ENCODE measurements around the gene BEAN1.

GRCh38 chr16:66510711-66511601 is 83.9 kb downstream of the BEAN1 start:
- TF ChIP-seq CTCF (IDR thresholded peaks at IDR 0.05; ENCODE audit: low read depth, low read length, poor library complexity, severe bottlenecking) (no peak), EZH2phosphoT487 (IDR thresholded peaks at IDR 0.05; ENCODE audit: borderline replicate concordance, low read length) (no peak)

Measured in DOHH2 (cell line).